22Rv1 (cell line): ENCODE results near the gene ALG6.

Experiments used
- CTCF ChIP-seq: fragments of 450-650 bp; IDR thresholded peaks from 2 replicates; pipeline ENCODE4 v1.5.1; 2017; ENCODE audit warnings: mild to moderate bottlenecking
- ZFX ChIP-seq: fragments of 450-650 bp; IDR thresholded peaks from 2 replicates; pipeline ENCODE4 v1.6.1; 2017; ENCODE audit warnings: antibody characterized with exemption, borderline replicate concordance

GRCh38 chr1:63324779-63325119 is 42.7 kb upstream of the ALG6 start:
- TF ChIP-seq CTCF (no peak), ZFX (no peak)
